Measurements from ENCODE around the gene FCN1.

FCN1 gene

DNA sequence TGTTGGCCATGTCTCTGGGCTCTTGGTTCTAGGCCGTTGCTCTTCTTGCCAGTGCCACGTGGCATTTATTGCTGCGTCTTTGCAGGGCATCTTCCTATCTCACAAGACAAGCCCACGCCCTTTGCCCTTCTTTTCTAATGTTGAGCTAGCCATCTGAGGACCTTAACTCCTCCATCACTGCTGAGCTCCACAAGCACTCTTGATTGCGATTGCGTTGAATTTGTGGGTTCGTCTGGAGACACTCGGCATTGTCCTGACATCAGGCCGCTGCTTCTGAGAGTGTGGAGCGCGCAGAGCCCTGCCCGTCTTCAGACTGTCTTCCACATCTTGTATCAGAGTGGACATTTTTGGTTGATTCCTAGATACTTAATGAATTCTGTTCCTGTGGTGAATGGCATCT is 14.5 kb upstream of the FCN1 start:
- no peak for TF ChIP-seq CTCF (IDR thresholded peaks at IDR 0.05)
- Histone ChIP-seq H3K4me3 (no peak overlapping the region), H3K27ac (no peak overlapping the region)
- DNase-seq (ENCODE audit: low spot score), result no peak

DNA sequence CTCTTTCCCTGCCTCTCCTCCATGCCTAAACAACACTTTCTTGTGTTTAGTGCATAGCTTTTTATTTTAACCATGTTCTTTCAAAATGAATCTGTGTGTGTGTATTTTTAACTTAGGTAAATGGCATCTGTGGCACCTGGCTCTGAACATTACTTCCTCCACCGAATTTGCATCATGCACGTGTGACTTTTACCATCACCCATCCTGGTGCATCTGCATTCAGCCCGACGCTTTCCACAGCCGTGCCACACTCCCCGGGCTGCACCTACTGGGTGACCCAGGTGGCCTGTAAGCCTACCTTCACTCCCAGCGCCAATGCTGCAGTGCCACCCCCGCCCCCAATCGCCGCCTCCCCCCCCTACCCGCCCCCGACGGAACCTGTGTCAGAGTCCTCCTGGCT is 12.7 kb upstream of the FCN1 start:
- Histone ChIP-seq H3K4me3 (no peak overlapping the region), H3K27ac (no peak overlapping the region)
- DNase-seq (ENCODE audit: low spot score), result no peak
- TF ChIP-seq CTCF (IDR thresholded peaks at IDR 0.05), result no peak

DNA sequence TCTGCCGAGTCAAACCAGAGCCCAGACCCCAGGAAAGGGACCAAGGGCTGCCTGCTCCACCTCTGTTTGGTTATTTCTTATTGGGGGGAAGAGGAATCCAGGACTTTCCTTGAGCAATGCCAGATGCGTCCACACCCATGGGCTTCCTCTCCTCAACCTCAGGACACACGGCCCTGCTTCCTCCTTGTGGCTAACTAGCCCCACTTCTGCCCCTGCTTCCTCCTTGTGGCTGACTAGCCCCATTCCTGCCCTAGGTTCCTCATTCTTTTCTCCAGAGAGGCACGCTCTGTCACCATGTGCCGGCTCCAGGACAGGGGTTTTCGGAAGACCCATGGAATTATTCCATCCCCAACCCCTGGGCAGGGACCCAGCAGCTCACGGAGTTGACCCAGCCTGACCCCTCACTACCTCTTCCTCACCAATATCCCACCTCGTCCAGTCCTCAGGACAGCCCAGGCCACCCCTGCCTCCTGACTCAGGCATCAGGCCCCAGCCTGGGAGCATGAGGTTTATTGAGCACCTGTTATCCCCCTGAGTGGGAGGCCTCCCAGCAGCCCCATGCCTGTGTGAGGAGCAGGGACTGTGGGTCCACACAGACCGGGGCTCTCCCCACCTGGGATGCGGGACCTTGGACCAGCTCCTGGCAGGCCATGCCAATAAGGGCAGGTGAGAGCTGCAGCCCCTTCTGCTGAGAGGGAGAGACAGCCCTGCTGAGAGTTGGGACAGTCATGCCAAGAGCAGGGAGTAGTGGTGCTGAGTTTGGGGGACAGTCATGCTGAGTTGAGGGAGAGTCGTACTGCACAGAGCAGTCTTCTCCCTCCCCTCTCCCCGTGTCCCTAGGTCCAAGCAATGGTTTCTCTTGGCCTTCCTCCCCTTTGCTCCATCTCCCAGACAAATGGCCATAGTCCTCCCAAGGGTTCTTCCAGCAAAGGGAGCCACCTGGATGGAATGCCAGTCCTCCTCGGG is 11.8 kb upstream of the FCN1 start:
- TF ChIP-seq CTCF (IDR thresholded peaks at IDR 0.05), result no peak
- H3K27ac ChIP-seq, result peak overlapping the region in 1 of 2 donors; percentile 41
- DNase-seq (ENCODE audit: low spot score), result no peak
- H3K4me3 ChIP-seq, result no peak overlapping the region

DNA sequence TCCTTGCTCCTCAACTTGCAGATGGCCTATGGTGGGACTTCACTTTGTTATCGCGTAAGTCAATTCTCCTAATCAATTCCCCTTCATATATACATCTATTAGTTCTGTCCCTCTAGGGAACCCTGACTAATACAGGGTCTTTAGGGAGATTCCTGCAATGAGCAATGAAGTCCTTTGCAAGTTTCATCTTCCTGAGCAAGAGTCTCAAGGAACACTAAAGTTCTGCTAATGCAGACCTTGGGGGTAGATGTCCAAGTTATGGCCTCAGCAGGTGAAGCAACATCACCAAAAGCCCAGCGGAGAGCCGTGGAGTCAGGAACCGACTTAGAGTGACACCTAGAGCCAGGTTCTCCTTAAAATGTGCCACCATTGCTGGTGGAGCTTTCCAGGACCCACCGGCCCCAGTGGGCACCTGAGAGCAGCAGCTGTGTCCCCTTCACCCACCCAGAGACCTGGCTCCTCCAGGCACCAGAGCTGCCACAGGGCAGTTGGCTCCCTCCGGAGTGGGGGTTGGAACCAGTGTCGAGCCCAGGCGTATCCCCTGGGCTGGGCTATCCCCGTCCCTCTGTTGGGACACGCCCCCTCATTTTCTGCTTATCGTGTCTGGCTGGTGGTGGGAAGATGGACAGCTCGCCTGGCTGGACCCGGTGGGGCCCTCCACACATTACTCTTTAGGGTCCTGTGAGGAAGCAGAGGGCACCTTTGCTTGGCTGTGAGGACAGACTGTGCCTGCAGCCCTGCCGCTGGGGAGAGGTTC is 10.9 kb upstream of the FCN1 start:
- H3K4me3 ChIP-seq, result no peak overlapping the region
- no peak for TF ChIP-seq CTCF (IDR thresholded peaks at IDR 0.05)
- DNase-seq (ENCODE audit: low spot score), result no peak
- peak overlapping the region in 1 of 2 donors; percentile 41 for H3K27ac ChIP-seq

DNA sequence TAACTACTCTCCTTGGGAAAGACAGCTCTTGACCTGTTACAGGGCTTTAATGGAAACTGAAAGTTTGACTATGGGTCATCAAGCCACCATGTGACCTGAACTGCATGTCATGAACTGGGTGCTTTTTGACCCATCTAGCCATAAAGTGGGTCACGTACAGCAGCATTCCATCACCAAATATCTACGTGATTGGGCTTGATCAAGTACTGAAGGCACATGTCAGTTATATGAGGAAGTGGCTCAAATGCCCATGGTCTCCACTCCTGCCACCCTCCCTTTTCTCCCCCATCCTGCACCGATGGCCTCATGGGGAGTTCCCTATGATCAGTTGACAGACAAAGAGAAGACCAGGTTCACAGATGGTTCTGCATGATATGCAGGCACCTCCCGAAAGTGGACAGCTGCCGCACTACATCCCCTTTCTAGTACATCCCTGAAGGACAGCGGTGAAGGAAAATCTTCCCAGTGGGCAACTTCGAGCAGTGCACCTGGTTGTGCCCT is 7.3 kb upstream of the FCN1 start:
- TF ChIP-seq CTCF (IDR thresholded peaks at IDR 0.05), result no peak
- peak; percentile 38 for DNase-seq (ENCODE audit: low spot score)
- no peak overlapping the region for H3K27ac ChIP-seq
- H3K4me3 ChIP-seq, result no peak overlapping the region

GRCh38 chr9:134923466-134923865 is 5.8 kb upstream of the FCN1 start:
- H3K27ac ChIP-seq, result no peak overlapping the region
- DNase-seq (ENCODE audit: low spot score), result peak; percentile 66
- H3K4me3 ChIP-seq, result no peak overlapping the region
- no peak for TF ChIP-seq CTCF (IDR thresholded peaks at IDR 0.05)
